Right kidney (tissue), 1 donor: ENCODE results near the gene ZMYM4.
"Not testable (repeated sequence)": the region's sequence is repeated elsewhere in the genome, so short reads cannot be mapped to it uniquely, and the experiment has no call there.

Experiments used
- DNase-seq: peaks from one replicate; pipeline ENCODE4 v3.0.0-alpha.2; 2016

Gene ZMYM4

DNA sequence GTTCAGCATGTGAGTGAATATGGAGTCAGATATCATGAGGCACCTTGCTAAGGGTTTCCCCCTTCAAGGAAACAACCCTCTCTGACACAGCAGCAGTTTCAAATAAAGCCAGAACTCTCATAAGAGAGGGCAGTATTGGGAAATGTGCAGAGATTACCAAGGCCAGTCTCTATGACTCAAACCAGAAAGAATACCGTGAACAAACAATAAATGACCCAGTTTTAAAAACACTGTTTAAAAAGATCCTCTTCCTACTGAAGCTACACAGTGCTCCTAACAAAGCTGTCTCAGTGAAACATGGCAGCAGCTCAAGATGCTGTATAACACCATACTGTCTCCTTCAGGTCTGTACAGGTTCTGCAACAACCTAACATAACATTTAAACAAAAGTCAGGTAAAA lies 186.1 kb downstream of the ZMYM4 start:
- DNase-seq = no peak

DNA sequence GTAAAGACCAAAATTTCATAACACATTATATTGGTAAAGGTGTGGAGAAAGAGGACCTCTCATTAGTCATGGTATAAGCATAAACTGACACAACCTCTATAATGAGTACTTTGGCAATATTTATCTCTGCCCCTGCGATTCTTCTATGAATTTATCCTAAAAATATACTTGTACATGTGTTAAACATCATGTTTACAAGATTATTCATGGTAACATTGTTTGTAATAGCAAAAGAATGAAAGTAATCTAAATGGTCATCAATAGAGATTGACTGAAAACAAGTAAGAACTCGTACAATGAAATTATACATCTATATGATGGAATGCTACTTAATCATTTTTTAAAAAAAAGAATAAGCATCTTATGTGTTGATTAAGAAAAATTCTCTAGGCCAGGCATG lies 192.3 kb downstream of the ZMYM4 start:
- no peak for DNase-seq

GRCh38 chr1:35461966-35462651 lies 193.6 kb downstream of the ZMYM4 start:
- no peak for DNase-seq

GRCh38 chr1:35463232-35463631 lies 194.7 kb downstream of the ZMYM4 start:
- no peak for DNase-seq

DNA sequence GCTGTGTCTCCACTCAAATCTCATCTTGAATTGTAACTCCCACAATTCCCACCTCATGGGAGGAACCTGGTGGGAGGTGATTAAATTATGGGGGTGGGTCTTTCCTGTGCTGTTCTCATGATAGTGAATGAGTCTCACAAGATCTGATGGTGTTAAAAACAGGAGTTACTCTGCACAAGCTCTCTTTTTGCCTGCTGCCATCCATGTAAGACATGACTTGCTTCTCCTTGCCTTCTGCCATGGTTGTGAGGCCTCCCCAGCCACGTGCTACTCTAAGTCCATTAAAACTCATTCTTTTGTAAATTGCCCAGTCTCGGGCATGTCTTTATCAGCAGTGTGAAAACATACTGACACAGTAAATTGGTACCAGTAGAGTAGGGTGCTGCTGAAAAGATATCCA lies 195.2 kb downstream of the ZMYM4 start:
- not testable (repeated sequence) for DNase-seq

- DNase-seq = no peak
These were observed 197.6 kb downstream of the ZMYM4 start for GRCh38 chr1:35466120-35466519.

GRCh38 chr1:35470977-35471613 lies 202.6 kb downstream of the ZMYM4 start:
- no peak for DNase-seq
